ENCODE results near the gene IL16.

- TF ChIP-seq CTCF (IDR thresholded peaks at IDR 0.05; ENCODE audit: borderline replicate concordance, extremely low read depth, low read length, poor library complexity, severe bottlenecking) (no peak), EZH2 (IDR thresholded peaks at IDR 0.05; ENCODE audit: borderline replicate concordance, low read depth, low read length, severe bottlenecking) (no peak)
These were observed 63.1 kb downstream of the IL16 start for GRCh38 chr15:81259760-81260298.

All from DND-41 (cell line).